ENCODE measurements around the gene LIPM. TPM values are rescaled to one million over a fixed set of nuclear protein-coding genes. Genes with fewer than 3 reads are reported as not detected.

The LIPM gene
- total RNA-seq, 4 donors from 2014 or later = not detected

DNA sequence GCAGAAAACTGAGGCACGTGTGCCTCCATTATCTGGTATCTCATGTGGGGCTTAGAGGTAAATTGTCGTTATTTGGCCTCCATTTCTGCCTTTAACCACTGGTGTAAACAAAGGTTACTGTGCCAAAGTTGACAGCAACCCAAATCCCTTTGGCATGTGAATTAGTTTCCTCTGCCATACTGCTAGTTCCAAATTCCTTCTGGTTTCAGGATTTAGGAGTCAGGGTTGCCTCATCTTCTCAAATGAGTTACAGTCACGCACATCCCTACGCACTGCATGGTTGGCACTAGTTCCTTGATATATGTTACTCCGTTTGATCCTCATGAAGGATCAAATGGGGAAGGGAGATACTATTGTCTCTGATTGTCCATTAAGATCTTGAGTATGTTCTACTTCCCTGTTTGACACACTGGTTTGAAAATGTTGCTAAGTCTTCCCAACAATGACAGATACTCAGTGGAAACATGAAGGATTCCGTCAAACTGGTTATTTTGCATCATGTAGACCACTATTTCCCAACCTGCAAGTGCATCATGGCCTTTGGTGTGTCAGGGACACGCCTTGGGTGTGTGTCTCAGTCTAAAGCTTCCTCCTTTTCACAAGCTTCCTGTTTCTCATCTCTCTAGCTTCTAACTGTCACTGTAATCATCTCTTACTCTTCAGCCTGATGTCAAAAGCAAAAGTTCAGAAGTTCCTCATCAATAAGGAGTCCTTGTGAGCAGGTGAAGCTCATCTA is 43.0 kb upstream of the LIPM start, which contains the start of gene LIPN:
Gene LIPN, plus strand, starts transcription at position 655 of the 736 bp plus-strand sequence. CDS start 1,386 bp downstream, outside the sequence.
- Histone ChIP-seq H3K36me3 (no peaks in the 10 kb centered on the region), H3K27ac (no peak within 1 kb of the TSS), H3K4me3 (no peak within 1 kb of the TSS), H3K4me1 (no peaks in the 10 kb centered on the region), H3K9me3 (no peaks in the 10 kb centered on the region), H3K27me3 (no peaks in the 10 kb centered on the region)
- in situ Hi-C loops (cut with MboI; ENCODE audit: low pct_ligation_motif_present in 1 of 4, low pct_unique_long_range_greater_than_20kb in 1 of 4, low sequenced_read_pairs in 3 of 4) (no loop called here), intact Hi-C loops (cut with DNase I; ENCODE audit: low total_unique reads) (no loop called here)
- TF ChIP-seq POLR2A (IDR thresholded peaks at IDR 0.05) (no peak), POLR2AphosphoS5 (IDR thresholded peaks at IDR 0.05) (no peak), EP300 (IDR thresholded peaks at IDR 0.05; ENCODE audit: low read depth) (no peak)
- TF ChIP-seq, protein P1, sequence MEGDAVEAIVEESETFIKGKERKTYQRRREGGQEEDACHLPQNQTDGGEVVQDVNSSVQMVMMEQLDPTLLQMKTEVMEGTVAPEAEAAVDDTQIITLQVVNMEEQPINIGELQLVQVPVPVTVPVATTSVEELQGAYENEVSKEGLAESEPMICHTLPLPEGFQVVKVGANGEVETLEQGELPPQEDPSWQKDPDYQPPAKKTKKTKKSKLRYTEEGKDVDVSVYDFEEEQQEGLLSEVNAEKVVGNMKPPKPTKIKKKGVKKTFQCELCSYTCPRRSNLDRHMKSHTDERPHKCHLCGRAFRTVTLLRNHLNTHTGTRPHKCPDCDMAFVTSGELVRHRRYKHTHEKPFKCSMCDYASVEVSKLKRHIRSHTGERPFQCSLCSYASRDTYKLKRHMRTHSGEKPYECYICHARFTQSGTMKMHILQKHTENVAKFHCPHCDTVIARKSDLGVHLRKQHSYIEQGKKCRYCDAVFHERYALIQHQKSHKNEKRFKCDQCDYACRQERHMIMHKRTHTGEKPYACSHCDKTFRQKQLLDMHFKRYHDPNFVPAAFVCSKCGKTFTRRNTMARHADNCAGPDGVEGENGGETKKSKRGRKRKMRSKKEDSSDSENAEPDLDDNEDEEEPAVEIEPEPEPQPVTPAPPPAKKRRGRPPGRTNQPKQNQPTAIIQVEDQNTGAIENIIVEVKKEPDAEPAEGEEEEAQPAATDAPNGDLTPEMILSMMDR (IDR thresholded peaks at IDR 0.05) = no peak
- DNase-seq = no peak
- WGBS, 2 donors (ENCODE audit: low coverage in 1 of 2) = 86 to 90% methylated on average over 7 of the region's 7 CpGs

- Histone ChIP-seq H3K27me3 (no peaks in the 10 kb centered on the region), H3K27ac (no peak overlapping the region), H3K4me3 (no peak overlapping the region), H3K36me3 (no peaks in the 10 kb centered on the region), H3K9me3 (no peaks in the 10 kb centered on the region), H3K4me1 (no peaks in the 10 kb centered on the region)
- in situ Hi-C loops (cut with MboI; ENCODE audit: low pct_ligation_motif_present in 1 of 4, low pct_unique_long_range_greater_than_20kb in 1 of 4, low sequenced_read_pairs in 3 of 4) (no loop called here), intact Hi-C loops (cut with DNase I; ENCODE audit: low total_unique reads) (no loop called here)
- 56 to 71% methylated on average over 1 of the region's 1 CpG for WGBS, 2 donors (ENCODE audit: low coverage in 1 of 2)
- TF ChIP-seq, protein P1 (IDR thresholded peaks at IDR 0.05) = no peak
- no peak for TF ChIP-seq EP300 (IDR thresholded peaks at IDR 0.05; ENCODE audit: low read depth)
- no peak for TF ChIP-seq POLR2AphosphoS5 (IDR thresholded peaks at IDR 0.05)
- no peak for TF ChIP-seq POLR2A (IDR thresholded peaks at IDR 0.05)
- no peak for DNase-seq
Measured at GRCh38 chr10:88762906-88763305, 39.6 kb upstream of the LIPM start.

GRCh38 chr10:88763441-88763840 is 39.1 kb upstream of the LIPM start:
- intact Hi-C loops (cut with DNase I; ENCODE audit: low total_unique reads) (no loop called here), in situ Hi-C loops (cut with MboI; ENCODE audit: low pct_ligation_motif_present in 1 of 4, low pct_unique_long_range_greater_than_20kb in 1 of 4, low sequenced_read_pairs in 3 of 4) (no loop called here)
- no peak overlapping the region for H3K27ac ChIP-seq
- no peaks in the 10 kb centered on the region for H3K4me1 ChIP-seq
- no peaks in the 10 kb centered on the region for H3K36me3 ChIP-seq
- no peak overlapping the region for H3K4me3 ChIP-seq
- no peaks in the 10 kb centered on the region for H3K9me3 ChIP-seq
- WGBS, 2 donors (ENCODE audit: low coverage in 1 of 2) = 33 to 43% methylated on average over 1 of the region's 1 CpG
- DNase-seq = no peak
- H3K27me3 ChIP-seq = no peaks in the 10 kb centered on the region
- TF ChIP-seq EP300 (IDR thresholded peaks at IDR 0.05; ENCODE audit: low read depth) (no peak), POLR2AphosphoS5 (IDR thresholded peaks at IDR 0.05) (no peak), POLR2A (IDR thresholded peaks at IDR 0.05) (no peak)
- TF ChIP-seq, protein P1 (IDR thresholded peaks at IDR 0.05) = no peak

DNA sequence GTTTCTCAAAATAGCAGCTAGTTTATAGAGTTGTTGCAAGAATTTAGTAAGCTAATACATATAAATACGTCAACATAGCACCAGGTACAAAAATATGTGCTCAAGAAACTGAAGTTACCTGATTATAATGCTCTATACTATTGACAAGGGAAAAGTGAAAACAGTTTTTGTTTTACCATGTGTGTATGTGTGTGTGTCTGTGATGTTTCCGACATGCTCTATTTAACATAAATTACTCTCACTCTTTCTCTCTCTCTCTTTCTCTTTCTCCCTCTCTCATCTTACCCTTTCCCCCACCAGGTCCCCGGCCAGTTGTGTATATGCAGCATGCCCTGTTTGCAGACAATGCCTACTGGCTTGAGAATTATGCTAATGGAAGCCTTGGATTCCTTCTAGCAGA is 38.4 kb upstream of the LIPM start:
- no peak for TF ChIP-seq POLR2AphosphoS5 (IDR thresholded peaks at IDR 0.05)
- TF ChIP-seq, protein P1 (IDR thresholded peaks at IDR 0.05) = no peak
- no peak for TF ChIP-seq POLR2A (IDR thresholded peaks at IDR 0.05)
- TF ChIP-seq EP300 (IDR thresholded peaks at IDR 0.05; ENCODE audit: low read depth) = no peak
- Histone ChIP-seq H3K36me3 (no peaks in the 10 kb centered on the region), H3K27ac (no peak overlapping the region), H3K27me3 (no peaks in the 10 kb centered on the region), H3K9me3 (no peaks in the 10 kb centered on the region), H3K4me3 (no peak overlapping the region), H3K4me1 (no peaks in the 10 kb centered on the region)
- 82 to 89% methylated on average over 2 to 3 of the region's 3 CpGs for WGBS, 2 donors (ENCODE audit: low coverage in 1 of 2)
- in situ Hi-C loops (cut with MboI; ENCODE audit: low pct_ligation_motif_present in 1 of 4, low pct_unique_long_range_greater_than_20kb in 1 of 4, low sequenced_read_pairs in 3 of 4) (no loop called here), intact Hi-C loops (cut with DNase I; ENCODE audit: low total_unique reads) (no loop called here)
- no peak for DNase-seq

Data from transverse colon (tissue), 4 donors.